Neural progenitor cell (in vitro differentiated cells): Measurements from ENCODE around the gene RGS3.

Experiments used
- CTCF ChIP-seq: fragments of 200-600 bp; sonication (generic); IDR thresholded peaks from 2 replicates; pipeline ENCODE4 v1.5.1; 2017; ENCODE audit warnings: antibody characterized with exemption, mild to moderate bottlenecking
- EZH2 ChIP-seq: fragments of 200-600 bp; sonication (generic); IDR thresholded peaks from 2 replicates; pipeline ENCODE4 v1.6.1; 2017; ENCODE audit warnings: antibody characterized with exemption, mild to moderate bottlenecking, moderate library complexity
- EZH2phosphoT487 ChIP-seq: fragments of 200-600 bp; sonication (generic); IDR thresholded peaks from 2 replicates; pipeline ENCODE4 v1.6.1; 2017; ENCODE audit warnings: antibody characterized with exemption

GRCh38 chr9:113592876-113593575, 129.5 kb downstream of the RGS3 start:
- no peak for TF ChIP-seq CTCF
- TF ChIP-seq EZH2 = no peak
- TF ChIP-seq EZH2phosphoT487 = no peak
